ENCODE measurements around the gene MCTP1. TPM values are rescaled to one million over a fixed set of nuclear protein-coding genes. Genes with fewer than 3 reads are reported as not detected.

MCTP1 gene
- total RNA-seq, 4 donors from 2014 or later: 11.2 to 43.6 (median 16.8) TPM

GRCh38 chr5:94736498-94736897, 548.4 kb downstream of the MCTP1 start:
- WGBS: 90% methylated on average over 1 of the region's 1 CpG
- intact Hi-C loops (cut with DNase I): loop anchor here (10.0 kb wide), 1 partner anchor 212 kb away; no protein-coding TSS in a partner anchor

GRCh38 chr5:94731471-94731870, 553.4 kb downstream of the MCTP1 start:
- Histone ChIP-seq H3K9me3 (no peaks in the 10 kb centered on the region), H3K27ac (replicated peaks in 1 of 4) (no peak overlapping the region), H3K4me3 (no peak overlapping the region), H3K4me1 (no peaks in the 10 kb centered on the region), H3K27me3 (no peaks in the 10 kb centered on the region), H3K36me3 (no peaks in the 10 kb centered on the region)
- intact Hi-C loops (cut with DNase I): loop anchor here (10.0 kb wide), 1 partner anchor 207 kb away; no protein-coding TSS in a partner anchor
- no peak for DNase-seq (ENCODE audit: extremely low spot score)
- no peak for TF ChIP-seq POLR2AphosphoS5 (IDR thresholded peaks at IDR 0.05)
- TF ChIP-seq EP300 (IDR thresholded peaks at IDR 0.05): no peak
- no peak for TF ChIP-seq CTCF (IDR thresholded peaks at IDR 0.05)
- no peak for TF ChIP-seq POLR2A (IDR thresholded peaks at IDR 0.05; ENCODE audit: low read depth)
- 38% methylated on average over 1 of the region's 1 CpG for WGBS

More at GRCh38 chr5:94736498-94736897, 548.4 kb downstream of the MCTP1 start:
- no peaks in the 10 kb centered on the region for H3K27me3 ChIP-seq
- DNase-seq (ENCODE audit: extremely low spot score): no peak
- no peak overlapping the region for H3K4me3 ChIP-seq
- H3K4me1 ChIP-seq: no peaks in the 10 kb centered on the region
- H3K27ac ChIP-seq (replicated peaks in 1 of 4): no peak overlapping the region
- no peaks in the 10 kb centered on the region for H3K9me3 ChIP-seq
- no peaks in the 10 kb centered on the region for H3K36me3 ChIP-seq
- TF ChIP-seq EP300 (IDR thresholded peaks at IDR 0.05) (no peak), CTCF (IDR thresholded peaks at IDR 0.05) (no peak), POLR2A (IDR thresholded peaks at IDR 0.05; ENCODE audit: low read depth) (no peak), POLR2AphosphoS5 (IDR thresholded peaks at IDR 0.05) (no peak)

- no peak overlapping the region for H3K27ac ChIP-seq (replicated peaks in 1 of 4)
- no peaks in the 10 kb centered on the region for H3K4me1 ChIP-seq
- no peaks in the 10 kb centered on the region for H3K27me3 ChIP-seq
- intact Hi-C loops (cut with DNase I): no loop called here
- no peaks in the 10 kb centered on the region for H3K36me3 ChIP-seq
- DNase-seq (ENCODE audit: extremely low spot score): no peak
- WGBS: 75% methylated on average over 1 of the region's 1 CpG
- TF ChIP-seq POLR2AphosphoS5 (IDR thresholded peaks at IDR 0.05): no peak
- no peak for TF ChIP-seq CTCF (IDR thresholded peaks at IDR 0.05)
- no peak for TF ChIP-seq EP300 (IDR thresholded peaks at IDR 0.05)
- no peak for TF ChIP-seq POLR2A (IDR thresholded peaks at IDR 0.05; ENCODE audit: low read depth)
- no peaks in the 10 kb centered on the region for H3K9me3 ChIP-seq
- no peak overlapping the region for H3K4me3 ChIP-seq
These were observed 559.8 kb downstream of the MCTP1 start for GRCh38 chr5:94725142-94725541.

GRCh38 chr5:94715768-94716167, 569.1 kb downstream of the MCTP1 start:
- Histone ChIP-seq H3K4me3 (no peak overlapping the region), H3K9me3 (no peaks in the 10 kb centered on the region), H3K27me3 (no peaks in the 10 kb centered on the region), H3K27ac (replicated peaks in 1 of 4) (no peak overlapping the region), H3K4me1 (no peaks in the 10 kb centered on the region), H3K36me3 (peaks cover 0 to 13% (median 1%) of the 10 kb centered on the region in 4 donors)
- TF ChIP-seq POLR2A (IDR thresholded peaks at IDR 0.05; ENCODE audit: low read depth) (no peak), EP300 (IDR thresholded peaks at IDR 0.05) (no peak), CTCF (IDR thresholded peaks at IDR 0.05) (no peak), POLR2AphosphoS5 (IDR thresholded peaks at IDR 0.05) (no peak)
- WGBS: 97% methylated on average over 3 of the region's 3 CpGs
- no peak for DNase-seq (ENCODE audit: extremely low spot score)
- intact Hi-C loops (cut with DNase I): no loop called here

GRCh38 chr5:94711785-94712184, 573.1 kb downstream of the MCTP1 start:
- Histone ChIP-seq H3K4me1 (no peaks in the 10 kb centered on the region), H3K36me3 (peaks cover 0 to 32% (median 7%) of the 10 kb centered on the region in 4 donors), H3K27me3 (no peaks in the 10 kb centered on the region), H3K4me3 (no peak overlapping the region), H3K27ac (replicated peaks in 1 of 4) (no peak overlapping the region), H3K9me3 (no peaks in the 10 kb centered on the region)
- TF ChIP-seq CTCF (IDR thresholded peaks at IDR 0.05) (no peak), EP300 (IDR thresholded peaks at IDR 0.05) (no peak), POLR2AphosphoS5 (IDR thresholded peaks at IDR 0.05) (no peak), POLR2A (IDR thresholded peaks at IDR 0.05; ENCODE audit: low read depth) (no peak)
- intact Hi-C loops (cut with DNase I): no loop called here
- no peak for DNase-seq (ENCODE audit: extremely low spot score)

Data from esophagus muscularis mucosa (tissue), 4 donors.